Lung (tissue), 12 donors: ENCODE measurements around the gene PCNT. TPM values are rescaled to one million over a fixed set of nuclear protein-coding genes. Genes with fewer than 3 reads are reported as not detected.
"Not testable (repeated sequence)": the region's sequence is repeated elsewhere in the genome, so short reads cannot be mapped to it uniquely, and the experiment has no call there.

Experiments
- ATAC-seq: fragments of 200-7000 bp; cut with Tn5 transposase; one replicate; pipeline ENCODE4 v1.9.1; 2020; ENCODE audit warnings: moderate number of reproducible peaks; ENCODE audit not compliant: insufficient read depth, low FRiP score
- DNase-seq, 3 donors: peaks; one replicate each; pipeline ENCODE4 v3.0.0-alpha.2; 2013 to 2017
- H3K27ac ChIP-seq, 2 donors: one replicate each; pipeline ENCODE4 v1.5.1; 2013; ENCODE audit warnings: mild to moderate bottlenecking in 2 of 2, moderate library complexity in 2 of 2, control low read depth in 1 of 2, inconsistent platforms in 1 of 2, low read depth in 1 of 2, low read length in 1 of 2
- H3K27me3 ChIP-seq, 3 donors: one replicate each; pipeline ENCODE4 v1.5.1; 2013; ENCODE audit warnings: low read length in 2 of 3; ENCODE audit not compliant: control insufficient read depth in 3 of 3, insufficient read depth in 3 of 3
- H3K36me3 ChIP-seq, 4 donors: one replicate each; pipeline ENCODE4 v1.5.1; 2013; ENCODE audit warnings: low read length in 4 of 4, mild to moderate bottlenecking in 1 of 4, moderate library complexity in 1 of 4; ENCODE audit not compliant: control insufficient read depth in 4 of 4, insufficient read depth in 4 of 4
- H3K4me1 ChIP-seq, 5 donors: one replicate each; pipeline ENCODE4 v1.5.1; 2013; ENCODE audit warnings: low read length in 5 of 5, mild to moderate bottlenecking in 2 of 5, moderate library complexity in 1 of 5; ENCODE audit not compliant: control insufficient read depth in 5 of 5, insufficient read depth in 5 of 5
- H3K4me3 ChIP-seq: one replicate; pipeline ENCODE4 v1.5.1; 2013; ENCODE audit warnings: mild to moderate bottlenecking, control low read depth, moderate library complexity
- H3K9ac ChIP-seq, 2 donors: one replicate each; pipeline ENCODE4 v1.5.1; 2013; ENCODE audit warnings: low read length in 2 of 2, control low read depth in 1 of 2; ENCODE audit not compliant: insufficient read depth in 1 of 2
- H3K9me3 ChIP-seq, 4 donors: one replicate each; pipeline ENCODE4 v1.5.1; 2013; ENCODE audit warnings: low read length in 3 of 4, mild to moderate bottlenecking in 1 of 4, moderate library complexity in 1 of 4; ENCODE audit not compliant: control insufficient read depth in 4 of 4, insufficient read depth in 3 of 4
- CTCF ChIP-seq: IDR thresholded peaks from 2 replicates; pipeline ENCODE4 v1.5.1; 2012; ENCODE audit warnings: mild to moderate bottlenecking; ENCODE audit errors: control extremely low read depth, extremely low read depth
- WGBS, 2 donors: extraction: QIAGEN DNeasy Blood & Tissue Kit; methylation state at CpG; one replicate each; pipeline ENCODE4 v1.1.7; 2013; 5-methylcytosine and 5-hydroxymethylcytosine counted together
- polyA plus RNA-seq, 2 donors: library from polyadenylated mRNA; stranded (reverse); fragments of 200-250 nt; gene quantifications; one replicate each; pipeline ENCODE4 v1.2.1, GENCODE V29; 2013
- total RNA-seq, 2 donors: library from RNA; depleted of rRNA in 1 of 2; stranded (reverse); fragments of >200 nt in 1 of 2; gene quantifications; one replicate each; pipeline ENCODE4 v1.2.1, GENCODE V29; 2014 to 2021
- donor health status: control.
- donor health status: control.
- donor health status: Bipolar disorder and iron deficiency.
- donor health status: healthy.
- donor health status: DM: yes; HTN: yes; CAD: no.

The PCNT gene
- total and polyA plus RNA-seq, 4 donors, result 9.8 to 37.2 (median 18.5) TPM

DNA sequence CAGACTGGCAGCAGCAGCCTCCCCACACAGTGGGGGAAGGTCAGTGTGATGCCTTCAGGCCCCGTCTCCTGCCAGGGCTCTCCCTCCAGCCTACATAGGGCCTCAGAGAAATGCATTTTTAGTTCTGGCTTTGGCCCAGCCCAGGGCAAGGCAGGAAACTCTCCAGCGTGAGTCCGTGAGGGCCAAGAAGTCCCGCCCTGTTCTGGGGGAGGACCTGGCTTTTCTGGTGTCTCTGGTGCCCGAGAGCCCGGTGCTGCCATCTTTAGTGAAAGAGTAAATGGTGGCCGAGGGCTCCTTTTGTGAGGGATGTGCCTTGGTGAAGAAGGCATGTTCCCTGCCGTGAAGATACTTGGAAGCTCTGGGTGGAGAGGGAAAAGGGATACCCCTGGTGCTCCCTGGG, 120.0 kb downstream of the PCNT start:
- Histone ChIP-seq H3K27me3 (no peaks in the 10 kb centered on the region), H3K27ac (no peak overlapping the region), H3K4me1 (no peaks in the 10 kb centered on the region), H3K9me3 (no peaks in the 10 kb centered on the region), H3K9ac (no peak overlapping the region), H3K36me3 (peaks cover 0 to 30% (median 23%) of the 10 kb centered on the region in 4 donors), H3K4me3 (no peak overlapping the region)
- ATAC-seq, result no peak
- 70 to 72% methylated on average over 8 of the region's 8 CpGs for WGBS, 2 donors
- TF ChIP-seq CTCF, result no peak
- no peak for DNase-seq

DNA sequence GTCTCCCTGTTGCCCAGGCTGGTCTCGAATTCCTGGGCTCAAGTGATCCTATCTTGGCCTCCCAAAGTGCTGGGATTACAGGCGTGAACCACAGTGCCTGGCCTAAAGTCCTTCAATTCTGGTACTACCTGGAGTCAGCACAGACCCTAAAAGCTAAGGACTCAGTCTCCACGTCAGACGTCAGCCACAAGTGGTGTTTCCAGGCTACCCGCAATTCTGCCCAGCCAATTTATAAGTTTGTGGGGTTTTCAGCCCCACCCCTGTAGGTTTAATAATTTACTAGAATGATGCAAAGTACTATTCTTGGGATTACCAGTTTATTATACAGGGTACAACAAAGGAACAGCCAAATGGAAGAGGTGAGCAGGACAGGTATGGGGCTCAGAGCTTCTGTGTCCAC, 124.2 kb downstream of the PCNT start:
- Histone ChIP-seq H3K4me1 (peaks cover 0 to 4% (median 0%) of the 10 kb centered on the region in 5 donors), H3K9me3 (no peaks in the 10 kb centered on the region), H3K27ac (no peak overlapping the region), H3K36me3 (peaks cover 0 to 7% (median 3%) of the 10 kb centered on the region in 4 donors), H3K27me3 (no peaks in the 10 kb centered on the region), H3K4me3 (no peak overlapping the region), H3K9ac (no peak overlapping the region)
- ATAC-seq (no peak), DNase-seq (no peak)
- TF ChIP-seq CTCF, result no peak
- WGBS, 2 donors, result 94 to 99% methylated on average over 5 of the region's 5 CpGs

DNA sequence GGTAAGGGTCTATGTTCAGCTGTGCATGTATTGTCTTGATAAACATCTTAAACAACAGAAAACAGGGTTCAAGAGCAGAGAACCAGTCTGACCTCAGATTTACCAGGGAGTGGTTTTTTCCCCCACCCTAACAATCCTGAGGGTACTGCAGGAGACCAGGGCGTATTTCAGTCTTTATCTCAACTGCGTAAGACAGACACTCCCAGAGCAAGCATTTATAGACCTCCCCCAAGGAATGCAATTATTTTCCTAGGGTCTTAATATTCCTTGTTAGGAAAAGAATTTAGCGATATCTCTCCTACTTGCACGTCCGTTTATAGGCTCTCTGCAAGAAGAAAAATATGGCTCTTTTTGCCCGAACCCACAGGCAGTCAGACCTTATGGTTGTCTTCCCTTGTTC, 124.9 kb downstream of the PCNT start:
- not testable (repeated sequence) for H3K4me1 ChIP-seq, ATAC-seq, DNase-seq, H3K4me3 ChIP-seq, H3K9me3 ChIP-seq, H3K36me3 ChIP-seq, H3K27ac ChIP-seq, H3K27me3 ChIP-seq, H3K9ac ChIP-seq
- 96 to 99% methylated on average over 6 of the region's 6 CpGs for WGBS, 2 donors

- Histone ChIP-seq H3K4me1 (peaks cover 8 to 29% (median 20%) of the 10 kb centered on the region in 5 donors), H3K36me3 (peaks cover 0 to 6% (median 1%) of the 10 kb centered on the region in 4 donors), H3K4me3 (no peak overlapping the region), H3K27me3 (no peaks in the 10 kb centered on the region), H3K9ac (no peak overlapping the region), H3K27ac (no peak overlapping the region), H3K9me3 (no peaks in the 10 kb centered on the region)
- no peak for TF ChIP-seq CTCF
- DNase-seq, result no peak
- no peak for ATAC-seq
- 98 to 100% methylated on average over 5 of the region's 5 CpGs for WGBS, 2 donors
Measured at GRCh38 chr21:46452710-46453109, 128.8 kb downstream of the PCNT start.
